ENCODE measurements around the gene RBM19.
"Not testable (repeated sequence)": the region's sequence is repeated elsewhere in the genome, so short reads cannot be mapped to it uniquely, and the experiment has no call there.

GRCh38 chr12:113809462-113810220, 156.5 kb downstream of the RBM19 start:
- not testable (repeated sequence) for TF ChIP-seq CTCF, POLR2A (IDR thresholded peaks at IDR 0.05)

All from heart left ventricle (tissue), 13 donors.